HG03575 (cell line): Measurements from ENCODE around the gene STON1.
"Not testable (repeated sequence)": the region's sequence is repeated elsewhere in the genome, so short reads cannot be mapped to it uniquely, and the experiment has no call there.

Experiments used
- ATAC-seq: cut with Tn5 transposase; IDR thresholded peaks from one replicate; pipeline ENCODE4 v1.9.1; 2021; ENCODE audit not compliant: unreplicated experiment, insufficient number of reproducible peaks, low FRiP score; ENCODE audit errors: extremely low read depth

Gene STON1

GRCh38 chr2:48566592-48567310 is 36.8 kb downstream of the STON1 start:
- ATAC-seq = no peak

GRCh38 chr2:48567671-48568070 is 37.7 kb downstream of the STON1 start:
- ATAC-seq = no peak

DNA sequence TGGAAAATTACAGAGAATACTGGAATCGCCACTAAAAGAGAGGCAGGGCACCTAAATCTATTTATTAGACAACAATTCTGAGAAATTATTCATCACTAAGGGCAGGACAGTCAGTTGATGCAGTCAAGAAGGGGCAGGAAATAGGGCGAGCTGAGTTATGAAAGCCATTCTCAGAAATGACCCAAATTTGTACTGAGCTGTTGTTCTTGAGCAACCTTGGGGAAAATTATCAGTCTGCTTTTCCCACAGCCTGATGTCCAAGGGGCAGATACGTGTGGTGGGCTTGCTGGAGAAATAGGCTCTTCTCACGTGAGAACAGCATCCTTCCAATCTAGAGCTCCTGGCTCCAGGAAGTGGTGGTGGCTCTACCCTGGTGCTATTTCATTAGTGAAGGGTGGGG is 38.6 kb downstream of the STON1 start:
- no peak for ATAC-seq

GRCh38 chr2:48569433-48569832 is 39.5 kb downstream of the STON1 start:
- no peak for ATAC-seq

DNA sequence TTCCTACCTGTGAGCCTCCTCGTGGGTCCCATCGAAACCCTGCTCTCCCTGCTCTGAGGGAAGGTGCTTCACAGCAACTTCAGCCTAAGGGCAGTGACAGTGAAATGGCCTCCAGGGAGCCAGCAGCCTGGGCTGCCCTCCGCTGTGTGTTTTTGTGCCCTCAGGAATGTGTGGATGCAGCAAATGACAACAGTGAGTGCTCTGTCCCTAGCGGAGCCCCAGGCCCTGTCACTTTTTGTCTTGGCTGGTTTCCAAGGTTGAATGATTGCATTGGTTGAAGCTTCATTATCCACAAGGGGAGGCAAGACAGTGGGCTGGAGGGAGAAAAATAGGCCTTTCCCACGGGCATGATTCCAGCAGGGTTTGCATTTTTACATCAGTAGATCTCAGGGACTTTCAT is 42.9 kb downstream of the STON1 start:
- no peak for ATAC-seq

DNA sequence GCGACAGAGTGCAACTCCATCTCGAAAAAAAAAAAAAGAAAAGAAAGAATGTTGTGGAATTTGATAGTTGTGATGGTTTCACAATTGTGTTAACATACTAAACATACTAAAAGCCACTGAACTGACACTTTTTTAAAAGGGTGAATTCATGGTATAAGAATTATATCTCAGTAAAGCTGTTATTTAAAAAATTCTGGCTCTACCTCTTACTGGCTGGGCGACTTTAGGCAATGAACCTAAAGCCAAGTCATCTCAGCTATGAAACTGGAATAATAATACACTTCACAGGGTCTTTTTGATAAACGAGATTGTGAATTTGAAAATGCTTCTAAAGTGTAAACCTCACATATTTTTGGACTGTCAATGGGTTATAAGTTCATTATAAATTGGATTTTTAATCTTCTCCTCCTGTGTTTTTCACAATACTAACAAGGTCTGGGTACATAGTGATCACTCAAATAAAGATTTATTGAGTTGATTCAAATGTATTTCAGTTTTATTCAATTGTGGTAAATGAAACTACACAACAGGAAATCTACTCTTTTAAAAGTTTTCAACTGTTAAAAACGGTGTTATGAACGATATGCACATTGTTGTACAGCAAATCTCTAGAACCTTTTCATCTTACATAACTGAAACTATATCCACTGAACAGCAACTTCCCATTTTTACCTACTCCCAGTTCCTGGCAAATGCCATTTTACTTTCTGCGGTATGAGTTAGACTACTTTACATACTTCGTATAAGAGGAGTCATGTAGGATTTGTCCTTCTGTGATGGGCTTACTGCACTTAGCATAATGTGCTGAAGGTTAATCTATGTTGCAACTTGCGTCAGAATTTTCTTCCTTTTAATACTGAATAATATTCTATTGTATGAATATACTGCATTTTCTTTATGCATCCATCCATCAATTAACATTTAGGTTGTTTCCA is 44.7 kb downstream of the STON1 start:
- no peak for ATAC-seq

DNA sequence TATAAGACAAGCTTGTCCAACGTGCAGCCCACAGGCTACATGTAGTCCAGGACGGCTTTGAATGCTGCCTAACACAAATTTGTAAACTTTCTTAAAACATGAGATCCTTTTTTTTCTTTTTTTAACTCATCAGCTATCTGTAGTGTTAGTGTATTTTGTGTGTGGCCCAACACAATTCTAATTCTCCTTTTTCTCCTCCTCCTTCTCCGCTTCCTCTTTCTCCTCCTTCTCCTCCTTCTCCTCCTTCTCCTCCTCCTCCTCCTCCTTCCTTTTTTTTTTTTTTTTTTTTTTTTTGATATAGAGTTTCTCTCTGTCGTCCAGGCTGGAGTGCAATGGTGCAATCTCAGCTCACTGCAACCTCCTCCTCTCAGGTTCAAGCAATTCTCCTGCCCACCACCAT is 48.4 kb downstream of the STON1 start:
- no peak for ATAC-seq

DNA sequence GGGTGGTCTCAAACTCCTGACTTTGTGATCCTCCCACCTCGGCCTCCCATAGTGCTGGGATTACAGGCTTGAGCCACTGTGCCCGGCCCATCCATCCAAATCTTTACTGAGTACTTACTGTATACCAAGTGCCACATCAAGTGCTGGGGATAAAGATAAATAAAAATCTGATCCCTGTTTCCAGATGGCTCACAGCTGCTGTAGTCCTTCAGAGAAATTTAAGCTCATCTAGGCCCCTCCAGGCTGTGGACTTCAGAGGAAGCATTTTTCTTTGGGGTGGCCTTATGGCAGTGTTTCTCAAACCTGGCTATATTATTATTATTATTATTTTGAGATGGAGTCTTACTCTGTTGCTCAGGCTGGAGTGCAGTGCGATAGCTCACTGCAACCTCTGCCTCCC is 54.0 kb downstream of the STON1 start:
- no peak for ATAC-seq

- no peak for ATAC-seq
These were observed 54.6 kb downstream of the STON1 start for GRCh38 chr2:48584551-48584950.

GRCh38 chr2:48586433-48586832 is 56.5 kb downstream of the STON1 start:
- ATAC-seq = no peak

DNA sequence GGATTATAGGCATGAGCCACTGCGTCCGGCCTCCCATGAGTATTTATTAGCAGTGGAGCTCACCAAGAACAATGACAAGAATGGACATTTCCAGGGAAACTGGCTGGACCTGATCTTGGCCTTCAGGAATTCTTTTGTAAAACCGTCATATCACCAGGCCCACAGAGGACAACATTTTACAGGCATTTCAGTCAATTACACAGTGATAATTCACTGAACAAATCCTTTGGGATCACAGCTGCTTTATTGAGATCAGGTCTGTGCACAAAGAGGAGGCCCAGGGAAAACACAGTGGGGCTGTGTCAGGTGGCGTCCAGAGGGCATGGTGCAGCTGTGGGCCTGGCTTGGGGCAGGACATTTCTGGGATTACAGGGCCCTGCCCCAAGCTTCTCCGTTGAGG is 57.6 kb downstream of the STON1 start:
- ATAC-seq = no peak

DNA sequence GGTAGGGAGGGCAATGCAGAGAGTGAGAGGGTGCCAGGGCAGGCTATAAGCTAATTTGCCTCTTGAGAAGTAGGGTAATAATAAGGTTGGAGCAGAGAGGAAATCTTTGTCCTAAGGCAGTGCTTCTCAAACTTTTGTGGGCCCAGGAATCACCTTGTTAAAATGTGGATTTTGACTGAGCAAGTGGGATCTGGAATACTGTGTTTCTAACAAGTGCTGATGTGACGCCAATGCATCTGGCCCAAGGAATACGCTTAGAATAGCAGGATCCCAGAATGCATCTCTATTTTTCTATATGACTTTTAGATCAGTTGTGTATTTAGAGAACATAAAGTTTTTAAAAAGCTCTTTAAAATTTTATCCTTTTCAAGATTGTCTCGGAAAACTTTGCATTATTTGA is 58.0 kb downstream of the STON1 start:
- no peak for ATAC-seq

DNA sequence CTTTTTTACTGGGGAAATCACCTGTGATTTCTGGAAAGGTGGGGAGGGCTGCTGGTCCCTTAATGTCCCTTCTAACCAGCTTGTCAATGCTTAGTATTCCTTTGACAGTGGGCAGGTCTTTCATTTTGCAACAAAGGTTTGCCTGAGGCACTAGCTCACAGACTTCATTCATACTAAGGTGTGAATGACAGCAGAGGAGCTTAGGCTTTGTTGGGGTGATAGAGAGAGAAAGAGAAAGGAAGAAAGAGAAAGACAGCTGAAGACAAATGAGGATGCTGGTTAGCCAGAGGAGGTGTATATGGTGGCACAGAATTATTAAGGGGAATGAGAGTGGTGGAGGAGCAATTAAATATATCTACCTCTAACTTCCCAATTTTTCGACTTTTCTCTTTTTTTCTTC is 58.8 kb downstream of the STON1 start:
- no peak for ATAC-seq

DNA sequence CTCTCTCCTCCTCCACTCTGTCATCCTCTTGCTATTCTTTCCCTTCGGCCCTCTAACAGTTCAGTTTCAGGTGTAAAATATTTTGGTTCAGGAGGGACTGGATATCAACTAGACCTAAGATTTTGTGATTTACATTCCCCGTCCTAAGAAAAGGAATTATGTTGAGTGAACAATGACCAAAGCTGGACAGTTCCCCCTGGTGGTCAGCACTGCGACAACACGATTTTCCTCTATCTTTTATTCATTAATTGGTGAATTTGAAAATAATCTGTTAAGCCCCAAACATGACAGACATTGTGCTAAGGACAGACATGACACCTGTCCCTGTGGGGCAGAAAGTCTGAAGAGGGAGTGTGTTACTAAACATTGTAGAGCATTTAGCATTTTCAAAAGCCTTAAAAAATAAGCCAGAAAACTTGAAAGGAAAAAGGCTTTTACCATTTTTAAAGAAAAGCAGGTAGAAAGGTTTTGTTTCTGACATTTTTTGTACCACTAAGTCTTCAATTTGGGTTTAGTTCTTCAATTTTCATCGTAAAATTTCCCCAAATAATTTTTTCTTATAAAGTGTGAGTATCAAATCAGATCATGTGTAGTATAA is 59.3 kb downstream of the STON1 start:
- no peak for ATAC-seq

GRCh38 chr2:48590017-48590416 is 60.1 kb downstream of the STON1 start:
- no peak for ATAC-seq

GRCh38 chr2:48592067-48592466 is 62.1 kb downstream of the STON1 start:
- ATAC-seq = no peak

- not testable (repeated sequence) for ATAC-seq
These were observed 66.8 kb downstream of the STON1 start for GRCh38 chr2:48596751-48597150.

DNA sequence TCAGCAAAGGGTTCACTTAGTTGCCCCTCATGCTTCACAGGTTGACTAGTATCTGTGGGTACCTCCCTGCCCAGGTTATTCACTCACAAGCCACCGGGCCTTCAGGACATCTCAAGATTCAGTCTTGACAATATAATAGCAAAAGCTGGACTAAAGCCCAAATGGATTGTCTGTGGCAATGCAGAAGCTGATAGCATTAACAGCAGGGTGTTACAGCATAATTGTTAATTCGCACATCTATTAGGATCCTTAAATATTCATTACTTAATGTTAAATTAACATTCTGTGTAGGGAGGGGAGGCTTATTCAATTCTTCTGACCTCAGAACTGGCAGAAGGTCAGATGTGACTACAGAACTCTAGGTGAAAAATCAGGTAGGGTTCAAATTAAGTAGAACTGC is 67.5 kb downstream of the STON1 start:
- no peak for ATAC-seq

GRCh38 chr2:48600204-48600813 is 70.4 kb downstream of the STON1 start:
- ATAC-seq = no peak

- ATAC-seq = no peak
These were observed 71.0 kb downstream of the STON1 start for GRCh38 chr2:48600917-48601316.
